ENCODE data around the gene MAST4.

Gene MAST4

DNA sequence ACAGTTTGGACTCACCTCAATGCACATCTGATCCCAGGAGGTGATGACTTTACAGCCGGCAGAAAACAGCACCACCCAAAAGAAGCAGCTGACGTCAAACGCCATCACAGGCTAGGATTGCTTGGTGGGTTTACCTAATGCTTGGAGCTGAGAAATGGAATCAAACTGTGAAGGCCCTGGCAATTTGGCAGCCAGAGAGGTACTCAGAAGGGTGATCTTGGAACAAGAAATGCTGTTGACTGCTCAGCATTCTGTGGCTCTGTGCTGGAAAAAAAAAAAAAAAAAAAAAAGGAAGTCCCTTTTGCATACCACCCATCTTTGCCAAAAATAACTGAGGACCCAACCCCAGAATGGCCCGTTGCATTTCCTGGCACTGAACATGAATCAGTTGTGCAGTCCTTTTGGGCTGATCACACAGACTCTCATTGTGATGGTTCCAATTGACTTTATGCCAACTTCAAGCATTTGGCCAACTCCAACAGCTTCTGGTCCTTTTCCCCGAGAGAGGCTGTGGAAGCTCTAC, 600.4 kb downstream of the MAST4 start, which contains the start of gene CD180:
Gene CD180, minus strand, starts transcription at position 263 of the 523 bp plus-strand sequence. Its CDS starts 158 bp downstream, at position 105.
- Histone ChIP-seq H3K27me3 (ENCODE audit: control insufficient read depth in 5 of 5, insufficient read depth in 4 of 5, low read length in 5 of 5) (no peaks in the 10 kb centered on the region), H3K4me1 (ENCODE audit: control insufficient read depth in 5 of 5, insufficient read depth in 5 of 5, low read length in 5 of 5) (peaks cover 0 to 32% (median 8%) of the 10 kb centered on the region in 5 donors), H3K27ac (ENCODE audit: low read depth, low read length) (peak within 1 kb of the TSS; percentile 8), H3K9ac (ENCODE audit: low read length in 5 of 5) (no peak within 1 kb of the TSS), H3K9me3 (ENCODE audit: control insufficient read depth in 5 of 5, low read length in 5 of 5) (no peaks in the 10 kb centered on the region), H3K4me3 (ENCODE audit: low read depth in 1 of 5, low read length in 5 of 5) (peak within 1 kb of the TSS in 2 of 5 donors; percentile 12 to 29), H3K36me3 (ENCODE audit: control insufficient read depth in 5 of 5, insufficient read depth in 5 of 5, low read length in 5 of 5) (no peaks in the 10 kb centered on the region)

DNA sequence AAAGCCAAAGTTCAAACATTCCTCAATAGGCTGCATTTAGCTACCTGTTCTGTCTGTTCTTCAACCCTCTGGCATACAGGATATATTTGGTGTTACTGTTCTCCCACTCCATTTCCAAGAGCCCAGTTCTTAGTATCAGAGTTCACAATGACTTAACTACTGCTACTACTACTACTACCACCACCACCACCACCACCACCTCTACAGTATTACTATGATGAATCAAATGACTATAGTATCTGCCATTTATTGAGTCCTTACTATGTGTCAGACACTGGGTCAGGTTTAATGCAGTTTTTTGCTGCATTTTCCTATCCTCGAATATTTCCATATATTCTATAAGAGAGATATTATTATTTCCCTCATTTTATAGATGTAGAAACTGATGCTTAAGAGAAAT, 601.3 kb downstream of the MAST4 start:
- Histone ChIP-seq H3K4me3 (ENCODE audit: low read depth in 1 of 5, low read length in 5 of 5) (no peak overlapping the region), H3K27me3 (ENCODE audit: control insufficient read depth in 5 of 5, insufficient read depth in 4 of 5, low read length in 5 of 5) (no peaks in the 10 kb centered on the region), H3K27ac (ENCODE audit: low read depth, low read length) (no peak overlapping the region), H3K36me3 (ENCODE audit: control insufficient read depth in 5 of 5, insufficient read depth in 5 of 5, low read length in 5 of 5) (no peaks in the 10 kb centered on the region), H3K9ac (ENCODE audit: low read length in 5 of 5) (no peak overlapping the region), H3K4me1 (ENCODE audit: control insufficient read depth in 5 of 5, insufficient read depth in 5 of 5, low read length in 5 of 5) (peaks cover 0 to 29% (median 8%) of the 10 kb centered on the region in 5 donors), H3K9me3 (ENCODE audit: control insufficient read depth in 5 of 5, low read length in 5 of 5) (no peaks in the 10 kb centered on the region)

DNA sequence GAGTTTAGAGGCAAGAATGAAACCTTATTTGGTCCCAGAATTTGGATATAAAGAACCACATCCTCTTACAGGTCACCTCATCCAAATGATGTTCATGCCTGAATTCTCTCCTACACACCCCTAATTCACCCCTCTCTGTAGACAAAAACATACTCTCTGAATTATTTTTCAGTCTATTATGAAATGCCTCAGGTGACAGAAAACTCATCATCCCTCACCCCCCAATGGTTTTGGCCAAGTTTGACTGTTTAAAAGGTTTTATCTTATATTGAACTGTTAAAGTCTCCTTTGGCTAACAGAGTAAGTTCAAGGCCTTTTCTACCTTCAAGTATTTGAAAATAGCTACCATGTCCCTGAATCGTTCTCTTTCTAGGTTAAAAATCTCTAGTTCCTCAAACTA, 602.7 kb downstream of the MAST4 start:
- no peaks in the 10 kb centered on the region for H3K9me3 ChIP-seq (ENCODE audit: control insufficient read depth in 5 of 5, low read length in 5 of 5)
- no peaks in the 10 kb centered on the region for H3K36me3 ChIP-seq (ENCODE audit: control insufficient read depth in 5 of 5, insufficient read depth in 5 of 5, low read length in 5 of 5)
- H3K4me1 ChIP-seq (ENCODE audit: control insufficient read depth in 5 of 5, insufficient read depth in 5 of 5, low read length in 5 of 5): peaks cover 0 to 21% (median 6%) of the 10 kb centered on the region in 5 donors
- H3K27ac ChIP-seq (ENCODE audit: low read depth, low read length): no peak overlapping the region
- H3K27me3 ChIP-seq (ENCODE audit: control insufficient read depth in 5 of 5, insufficient read depth in 4 of 5, low read length in 5 of 5): no peaks in the 10 kb centered on the region
- no peak overlapping the region for H3K9ac ChIP-seq (ENCODE audit: low read length in 5 of 5)
- no peak overlapping the region for H3K4me3 ChIP-seq (ENCODE audit: low read depth in 1 of 5, low read length in 5 of 5)

DNA sequence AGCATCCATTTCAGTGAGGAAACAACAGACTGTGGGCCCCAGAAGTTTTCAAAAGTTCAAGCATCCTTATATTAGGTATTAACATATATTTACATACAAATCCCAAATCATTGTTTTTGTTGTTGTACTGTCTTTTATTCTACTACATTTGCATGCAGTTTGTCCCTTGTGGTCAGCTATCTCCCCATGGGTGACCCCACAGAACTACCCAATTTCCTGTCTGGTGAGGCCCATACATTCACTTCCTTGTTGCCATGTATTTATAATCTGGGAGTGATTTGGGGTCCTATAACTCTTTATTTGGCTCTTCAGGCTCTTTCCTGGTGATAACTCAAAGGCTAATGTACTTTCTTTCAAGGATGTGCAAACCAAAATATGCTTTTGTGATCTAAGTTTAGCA, 603.7 kb downstream of the MAST4 start:
- H3K4me3 ChIP-seq (ENCODE audit: low read depth in 1 of 5, low read length in 5 of 5): no peak overlapping the region
- H3K4me1 ChIP-seq (ENCODE audit: control insufficient read depth in 5 of 5, insufficient read depth in 5 of 5, low read length in 5 of 5): peaks cover 0 to 23% (median 11%) of the 10 kb centered on the region in 5 donors
- H3K27me3 ChIP-seq (ENCODE audit: control insufficient read depth in 5 of 5, insufficient read depth in 4 of 5, low read length in 5 of 5): no peaks in the 10 kb centered on the region
- H3K27ac ChIP-seq (ENCODE audit: low read depth, low read length): no peak overlapping the region
- H3K9me3 ChIP-seq (ENCODE audit: control insufficient read depth in 5 of 5, low read length in 5 of 5): no peaks in the 10 kb centered on the region
- no peak overlapping the region for H3K9ac ChIP-seq (ENCODE audit: low read length in 5 of 5)
- no peaks in the 10 kb centered on the region for H3K36me3 ChIP-seq (ENCODE audit: control insufficient read depth in 5 of 5, insufficient read depth in 5 of 5, low read length in 5 of 5)

DNA sequence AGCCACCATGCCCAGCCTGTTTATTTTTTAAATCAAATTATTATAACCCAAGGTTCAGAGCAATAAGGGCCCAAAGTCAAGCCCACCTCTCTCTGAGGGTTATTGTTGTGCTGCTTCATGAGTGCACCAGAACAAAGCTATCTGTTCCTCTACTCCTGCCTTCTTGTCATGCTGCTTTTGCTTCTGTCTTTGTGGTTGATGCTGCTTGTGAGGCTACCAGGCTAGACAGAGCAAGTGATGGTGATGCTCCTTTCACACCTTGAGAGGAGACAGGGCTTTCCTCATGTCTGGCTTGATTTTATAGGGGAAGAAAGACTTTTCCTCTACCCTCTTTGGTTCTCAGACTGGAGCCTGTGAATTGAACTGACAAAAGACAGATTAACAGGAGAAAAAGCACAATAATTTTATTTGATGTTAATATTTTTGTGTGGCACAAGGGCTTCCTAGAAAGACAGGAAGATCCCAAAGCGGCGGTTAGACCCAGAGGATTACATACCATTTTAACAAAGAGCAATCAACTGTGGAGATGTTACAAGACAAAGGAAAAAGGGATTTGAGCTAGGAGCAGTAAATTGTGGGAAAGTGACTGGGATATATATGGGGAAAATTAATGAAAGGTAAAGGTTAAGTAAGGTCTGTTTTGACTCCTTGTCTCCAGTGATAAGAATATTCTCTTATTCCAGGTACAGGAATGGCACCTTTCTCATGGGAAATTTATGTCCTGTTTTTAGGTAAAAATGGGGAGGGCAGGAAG, 604.8 kb downstream of the MAST4 start:
- Histone ChIP-seq H3K4me3 (ENCODE audit: low read depth in 1 of 5, low read length in 5 of 5) (no peak overlapping the region), H3K27me3 (ENCODE audit: control insufficient read depth in 5 of 5, insufficient read depth in 4 of 5, low read length in 5 of 5) (no peaks in the 10 kb centered on the region), H3K9ac (ENCODE audit: low read length in 5 of 5) (no peak overlapping the region), H3K27ac (ENCODE audit: low read depth, low read length) (no peak overlapping the region), H3K9me3 (ENCODE audit: control insufficient read depth in 5 of 5, low read length in 5 of 5) (no peaks in the 10 kb centered on the region), H3K4me1 (ENCODE audit: control insufficient read depth in 5 of 5, insufficient read depth in 5 of 5, low read length in 5 of 5) (peaks cover 0 to 18% (median 11%) of the 10 kb centered on the region in 5 donors), H3K36me3 (ENCODE audit: control insufficient read depth in 5 of 5, insufficient read depth in 5 of 5, low read length in 5 of 5) (no peaks in the 10 kb centered on the region)

- no peak overlapping the region for H3K27ac ChIP-seq (ENCODE audit: low read depth, low read length)
Observed at GRCh38 chr5:67201897-67202549, 605.8 kb downstream of the MAST4 start.

DNA sequence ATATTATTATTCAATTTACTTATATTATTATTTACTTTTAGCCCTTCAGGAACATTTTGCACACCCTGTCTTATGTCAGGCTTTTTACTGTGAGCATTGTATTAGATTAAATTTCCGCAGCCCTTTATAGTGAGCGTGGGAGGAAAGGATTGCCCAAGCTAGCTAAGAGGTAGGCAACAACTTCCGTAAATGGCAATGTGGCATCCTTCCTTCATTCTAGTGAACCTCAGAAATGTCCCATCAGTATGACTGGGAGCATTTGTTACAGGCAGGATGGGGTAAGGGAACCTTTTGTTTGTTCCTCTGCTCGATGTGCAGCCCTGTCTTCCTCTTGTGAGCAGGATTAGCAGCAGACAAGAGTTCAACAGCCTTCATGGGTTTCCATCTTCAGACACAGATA, 606.6 kb downstream of the MAST4 start:
- Histone ChIP-seq H3K9me3 (ENCODE audit: control insufficient read depth in 5 of 5, low read length in 5 of 5) (no peaks in the 10 kb centered on the region), H3K27ac (ENCODE audit: low read depth, low read length) (no peak overlapping the region), H3K4me3 (ENCODE audit: low read depth in 1 of 5, low read length in 5 of 5) (no peak overlapping the region), H3K27me3 (ENCODE audit: control insufficient read depth in 5 of 5, insufficient read depth in 4 of 5, low read length in 5 of 5) (no peaks in the 10 kb centered on the region), H3K9ac (ENCODE audit: low read length in 5 of 5) (no peak overlapping the region), H3K36me3 (ENCODE audit: control insufficient read depth in 5 of 5, insufficient read depth in 5 of 5, low read length in 5 of 5) (no peaks in the 10 kb centered on the region), H3K4me1 (ENCODE audit: control insufficient read depth in 5 of 5, insufficient read depth in 5 of 5, low read length in 5 of 5) (peaks cover 0 to 11% (median 5%) of the 10 kb centered on the region in 5 donors)

More at GRCh38 chr5:67201897-67202549, 605.8 kb downstream of the MAST4 start:
- no peak overlapping the region for H3K4me3 ChIP-seq (ENCODE audit: low read depth in 1 of 5, low read length in 5 of 5)
- H3K4me1 ChIP-seq (ENCODE audit: control insufficient read depth in 5 of 5, insufficient read depth in 5 of 5, low read length in 5 of 5): peaks cover 0 to 15% (median 8%) of the 10 kb centered on the region in 5 donors
- no peak overlapping the region for H3K9ac ChIP-seq (ENCODE audit: low read length in 5 of 5)
- no peaks in the 10 kb centered on the region for H3K27me3 ChIP-seq (ENCODE audit: control insufficient read depth in 5 of 5, insufficient read depth in 4 of 5, low read length in 5 of 5)
- no peaks in the 10 kb centered on the region for H3K9me3 ChIP-seq (ENCODE audit: control insufficient read depth in 5 of 5, low read length in 5 of 5)
- H3K36me3 ChIP-seq (ENCODE audit: control insufficient read depth in 5 of 5, insufficient read depth in 5 of 5, low read length in 5 of 5): no peaks in the 10 kb centered on the region

GRCh38 chr5:67203701-67204074, 607.5 kb downstream of the MAST4 start:
- no peak overlapping the region for H3K27ac ChIP-seq (ENCODE audit: low read depth, low read length)
- no peaks in the 10 kb centered on the region for H3K9me3 ChIP-seq (ENCODE audit: control insufficient read depth in 5 of 5, low read length in 5 of 5)
- no peaks in the 10 kb centered on the region for H3K36me3 ChIP-seq (ENCODE audit: control insufficient read depth in 5 of 5, insufficient read depth in 5 of 5, low read length in 5 of 5)
- H3K27me3 ChIP-seq (ENCODE audit: control insufficient read depth in 5 of 5, insufficient read depth in 4 of 5, low read length in 5 of 5): no peaks in the 10 kb centered on the region
- no peak overlapping the region for H3K9ac ChIP-seq (ENCODE audit: low read length in 5 of 5)
- H3K4me3 ChIP-seq (ENCODE audit: low read depth in 1 of 5, low read length in 5 of 5): no peak overlapping the region
- peaks cover 0 to 11% (median 5%) of the 10 kb centered on the region in 5 donors for H3K4me1 ChIP-seq (ENCODE audit: control insufficient read depth in 5 of 5, insufficient read depth in 5 of 5, low read length in 5 of 5)

GRCh38 chr5:67204821-67205220, 608.6 kb downstream of the MAST4 start:
- no peaks in the 10 kb centered on the region for H3K9me3 ChIP-seq (ENCODE audit: control insufficient read depth in 5 of 5, low read length in 5 of 5)
- peaks cover 0 to 9% (median 5%) of the 10 kb centered on the region in 5 donors for H3K4me1 ChIP-seq (ENCODE audit: control insufficient read depth in 5 of 5, insufficient read depth in 5 of 5, low read length in 5 of 5)
- no peak overlapping the region for H3K4me3 ChIP-seq (ENCODE audit: low read depth in 1 of 5, low read length in 5 of 5)
- H3K27ac ChIP-seq (ENCODE audit: low read depth, low read length): no peak overlapping the region
- no peaks in the 10 kb centered on the region for H3K27me3 ChIP-seq (ENCODE audit: control insufficient read depth in 5 of 5, insufficient read depth in 4 of 5, low read length in 5 of 5)
- H3K36me3 ChIP-seq (ENCODE audit: control insufficient read depth in 5 of 5, insufficient read depth in 5 of 5, low read length in 5 of 5): no peaks in the 10 kb centered on the region
- no peak overlapping the region for H3K9ac ChIP-seq (ENCODE audit: low read length in 5 of 5)

- Histone ChIP-seq H3K4me3 (ENCODE audit: low read depth in 1 of 5, low read length in 5 of 5) (no peak overlapping the region), H3K9me3 (ENCODE audit: control insufficient read depth in 5 of 5, low read length in 5 of 5) (no peaks in the 10 kb centered on the region), H3K27ac (ENCODE audit: low read depth, low read length) (no peak overlapping the region), H3K27me3 (ENCODE audit: control insufficient read depth in 5 of 5, insufficient read depth in 4 of 5, low read length in 5 of 5) (no peaks in the 10 kb centered on the region), H3K4me1 (ENCODE audit: control insufficient read depth in 5 of 5, insufficient read depth in 5 of 5, low read length in 5 of 5) (peaks cover 0 to 8% (median 5%) of the 10 kb centered on the region in 5 donors), H3K9ac (ENCODE audit: low read length in 5 of 5) (no peak overlapping the region), H3K36me3 (ENCODE audit: control insufficient read depth in 5 of 5, insufficient read depth in 5 of 5, low read length in 5 of 5) (no peaks in the 10 kb centered on the region)
Observed at GRCh38 chr5:67205981-67206380, 609.8 kb downstream of the MAST4 start.
